ENCODE results near the gene P2RX2.
A peak's percentile ranks its signal among the peaks of the same experiment; 100 is the strongest.
"Not testable (repeated sequence)": the region's sequence is repeated elsewhere in the genome, so short reads cannot be mapped to it uniquely, and the experiment has no call there.

Gene P2RX2

GRCh38 chr12:132583736-132584135 is 34.8 kb upstream of the P2RX2 start:
- DNase-seq (ENCODE audit: low read depth) = peak; percentile 32

- DNase-seq (ENCODE audit: low read depth) = no peak
Observed at GRCh38 chr12:132584429-132584828, 34.1 kb upstream of the P2RX2 start.

GRCh38 chr12:132585177-132585576 is 33.4 kb upstream of the P2RX2 start:
- no peak for DNase-seq (ENCODE audit: low read depth)

GRCh38 chr12:132586929-132587328 is 31.6 kb upstream of the P2RX2 start:
- DNase-seq (ENCODE audit: low read depth) = no peak

GRCh38 chr12:132587781-132588180 is 30.8 kb upstream of the P2RX2 start:
- no peak for DNase-seq (ENCODE audit: low read depth)

- no peak for DNase-seq (ENCODE audit: low read depth)
Observed at GRCh38 chr12:132588319-132588718, 30.3 kb upstream of the P2RX2 start.

GRCh38 chr12:132588821-132589669 is 29.5 kb upstream of the P2RX2 start:
- DNase-seq (ENCODE audit: low read depth) = peak; percentile 11

GRCh38 chr12:132591107-132591935 is 27.3 kb upstream of the P2RX2 start:
- no peak for DNase-seq (ENCODE audit: low read depth)

GRCh38 chr12:132592282-132592970 is 26.1 kb upstream of the P2RX2 start:
- no peak for DNase-seq (ENCODE audit: low read depth)

GRCh38 chr12:132593071-132593470 is 25.5 kb upstream of the P2RX2 start:
- no peak for DNase-seq (ENCODE audit: low read depth)

- DNase-seq (ENCODE audit: low read depth) = no peak
Observed at GRCh38 chr12:132593521-132593920, 25.1 kb upstream of the P2RX2 start.

GRCh38 chr12:132593938-132594358 is 24.6 kb upstream of the P2RX2 start:
- DNase-seq (ENCODE audit: low read depth) = peak; percentile 97

GRCh38 chr12:132595183-132595582 is 23.4 kb upstream of the P2RX2 start:
- no peak for DNase-seq (ENCODE audit: low read depth)

- peak; percentile 31 for DNase-seq (ENCODE audit: low read depth)
Observed at GRCh38 chr12:132596016-132596415, 22.6 kb upstream of the P2RX2 start.

- peak; percentile 74 for DNase-seq (ENCODE audit: low read depth)
Observed at GRCh38 chr12:132597333-132598316, 21.0 kb upstream of the P2RX2 start.

- DNase-seq (ENCODE audit: low read depth) = not testable (repeated sequence)
Observed at GRCh38 chr12:132599502-132599901, 19.1 kb upstream of the P2RX2 start.

- peak; percentile 73 for DNase-seq (ENCODE audit: low read depth)
Observed at GRCh38 chr12:132600048-132601032, 18.2 kb upstream of the P2RX2 start.

GRCh38 chr12:132601171-132601883 is 17.2 kb upstream of the P2RX2 start:
- no peak for DNase-seq (ENCODE audit: low read depth)

GRCh38 chr12:132602572-132603239 is 15.9 kb upstream of the P2RX2 start:
- peak; percentile 13 for DNase-seq (ENCODE audit: low read depth)
